Measurements from ENCODE around the gene CHEK2. TPM values are rescaled to one million over a fixed set of nuclear protein-coding genes. Genes with fewer than 3 reads are reported as not detected.

The CHEK2 gene
- total and polyA plus RNA-seq, 10 of the 15 experiments (the other 5 are each of a cell fraction or from before 2014, with no cell fraction given) = 15.7 to 59.7 (median 22.7) TPM

DNA sequence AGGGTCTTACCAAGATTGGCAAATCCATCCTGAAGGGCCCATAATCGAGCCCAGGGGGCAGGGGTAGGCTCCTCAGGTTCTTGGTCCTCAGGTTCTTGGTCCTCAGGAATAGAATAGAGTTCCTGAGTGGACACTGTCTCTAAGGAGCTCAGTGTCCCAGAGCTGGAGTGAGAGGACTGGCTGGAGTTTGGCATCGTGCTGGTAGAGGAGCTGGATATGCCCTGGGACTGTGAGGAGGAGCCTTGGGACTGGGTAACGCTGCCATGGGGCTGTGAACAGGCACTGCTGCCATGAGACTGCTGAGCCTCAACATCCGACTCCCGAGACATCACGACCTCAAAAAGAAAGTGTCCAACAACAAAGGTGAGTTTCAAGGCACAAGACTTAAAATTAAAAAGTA is 7.2 kb downstream of the CHEK2 start:
- no peak overlapping the region for H3K9ac ChIP-seq (ENCODE audit: control insufficient read depth, insufficient read depth, low read length)
- ChIA-PET SMC1A (ENCODE audit: uncharacterized antibody, unreplicated experiment) (no interaction called here), CTCF (interaction anchor here (0.6 to 0.7 kb wide), 2 partner anchors 92 to 105 kb away, joined by 3 to 5 read pairs; no protein-coding TSS in a partner anchor), RAD21 (ENCODE audit: unreplicated experiment) (no interaction called here), POLR2A (interaction anchor here (0.7 kb wide), 1 partner anchor 100 kb away, joined by 4 read pairs; no protein-coding TSS in a partner anchor)
- no peaks in the 10 kb centered on the region for H4K20me1 ChIP-seq (ENCODE audit: control insufficient read depth, insufficient read depth)
- ATAC-seq (no peak), FAIRE-seq (no peak), DNase-seq (ENCODE audit: low read depth, low spot score) (no peak)
- 94% methylated on average over 6 of the region's 6 CpGs for WGBS (ENCODE audit: insufficient coverage, insufficient replicate concordance, low lambda C conversion rate, missing lambda C conversion rate)
- no TSS peak for BruUV-seq (replicated peaks)
- H2AFZ ChIP-seq (ENCODE audit: control insufficient read depth, low read depth, low read length) = no peak overlapping the region
- H3K4me2 ChIP-seq (ENCODE audit: control insufficient read depth, insufficient read depth) = no peak overlapping the region
- H3K4me3 ChIP-seq = no peak overlapping the region
- H3K4me1 ChIP-seq (ENCODE audit: control insufficient read depth, insufficient read depth, low read length) = no peaks in the 10 kb centered on the region
- no peak overlapping the region for H3K27ac ChIP-seq (ENCODE audit: control insufficient read depth, insufficient read depth)
- H3K9me3 ChIP-seq (replicated peaks; ENCODE audit: control insufficient read depth, insufficient read depth, low read length) = no peaks in the 10 kb centered on the region
- intact Hi-C loops (cut with micrococcal nuclease; ENCODE audit: unreplicated experiment) = no loop called here
- H3K36me3 ChIP-seq (ENCODE audit: control insufficient read depth in 2 of 2, insufficient read depth in 2 of 2, low read length in 1 of 2) = peaks cover 0 to 3% of the 10 kb centered on the region in 2 experiments; a peak in 1 of 4 replicates
- no peaks in the 10 kb centered on the region; the same call in 1 of the 2 replicates for H3K79me2 ChIP-seq (ENCODE audit: control insufficient read depth, insufficient read depth, low read length)
- in situ Hi-C loops (cut with MboI) = no loop called here
- no peak for TF ChIP-seq NFYB (IDR thresholded peaks at IDR 0.05; ENCODE audit: insufficient read depth, low read depth, low read length)
- no peak for TF ChIP-seq DPF2 (IDR thresholded peaks at IDR 0.05)
- TF ChIP-seq, protein P1, sequence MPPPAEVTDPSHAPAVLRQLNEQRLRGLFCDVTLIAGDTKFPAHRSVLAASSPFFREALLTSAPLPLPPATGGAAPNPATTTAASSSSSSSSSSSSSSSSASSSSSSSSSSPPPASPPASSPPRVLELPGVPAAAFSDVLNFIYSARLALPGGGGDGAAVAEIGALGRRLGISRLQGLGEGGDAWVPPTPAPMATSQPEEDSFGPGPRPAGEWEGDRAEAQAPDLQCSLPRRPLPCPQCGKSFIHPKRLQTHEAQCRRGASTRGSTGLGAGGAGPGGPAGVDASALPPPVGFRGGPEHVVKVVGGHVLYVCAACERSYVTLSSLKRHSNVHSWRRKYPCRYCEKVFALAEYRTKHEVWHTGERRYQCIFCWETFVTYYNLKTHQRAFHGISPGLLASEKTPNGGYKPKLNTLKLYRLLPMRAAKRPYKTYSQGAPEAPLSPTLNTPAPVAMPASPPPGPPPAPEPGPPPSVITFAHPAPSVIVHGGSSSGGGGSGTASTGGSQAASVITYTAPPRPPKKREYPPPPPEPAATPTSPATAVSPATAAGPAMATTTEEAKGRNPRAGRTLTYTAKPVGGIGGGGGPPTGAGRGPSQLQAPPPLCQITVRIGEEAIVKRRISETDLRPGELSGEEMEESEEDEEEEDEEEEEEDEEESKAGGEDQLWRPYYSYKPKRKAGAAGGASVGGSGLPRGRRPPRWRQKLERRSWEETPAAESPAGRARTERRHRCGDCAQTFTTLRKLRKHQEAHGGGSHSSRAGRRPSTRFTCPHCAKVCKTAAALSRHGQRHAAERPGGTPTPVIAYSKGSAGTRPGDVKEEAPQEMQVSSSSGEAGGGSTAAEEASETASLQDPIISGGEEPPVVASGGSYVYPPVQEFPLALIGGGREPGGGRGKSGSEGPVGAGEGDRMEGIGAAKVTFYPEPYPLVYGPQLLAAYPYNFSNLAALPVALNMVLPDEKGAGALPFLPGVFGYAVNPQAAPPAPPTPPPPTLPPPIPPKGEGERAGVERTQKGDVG (CRISPR knock-in tag; IDR thresholded peaks at IDR 0.05) = no peak
- TF ChIP-seq TCF7 (IDR thresholded peaks at IDR 0.05; ENCODE audit: borderline replicate concordance) = no peak
- TF ChIP-seq YY1 (IDR thresholded peaks at IDR 0.05; ENCODE audit: low read depth, low read length) = no peak
- TF ChIP-seq, protein P2, sequence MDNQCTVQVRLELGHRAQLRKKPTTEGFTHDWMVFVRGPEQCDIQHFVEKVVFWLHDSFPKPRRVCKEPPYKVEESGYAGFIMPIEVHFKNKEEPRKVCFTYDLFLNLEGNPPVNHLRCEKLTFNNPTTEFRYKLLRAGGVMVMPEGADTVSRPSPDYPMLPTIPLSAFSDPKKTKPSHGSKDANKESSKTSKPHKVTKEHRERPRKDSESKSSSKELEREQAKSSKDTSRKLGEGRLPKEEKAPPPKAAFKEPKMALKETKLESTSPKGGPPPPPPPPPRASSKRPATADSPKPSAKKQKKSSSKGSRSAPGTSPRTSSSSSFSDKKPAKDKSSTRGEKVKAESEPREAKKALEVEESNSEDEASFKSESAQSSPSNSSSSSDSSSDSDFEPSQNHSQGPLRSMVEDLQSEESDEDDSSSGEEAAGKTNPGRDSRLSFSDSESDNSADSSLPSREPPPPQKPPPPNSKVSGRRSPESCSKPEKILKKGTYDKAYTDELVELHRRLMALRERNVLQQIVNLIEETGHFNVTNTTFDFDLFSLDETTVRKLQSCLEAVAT (IDR thresholded peaks at IDR 0.05) = no peak
- no peaks in the 10 kb centered on the region for H3K27me3 ChIP-seq (replicated peaks in 1 of 2; ENCODE audit: control insufficient read depth in 2 of 2, insufficient read depth in 2 of 2, low read length in 1 of 2)

Measured in GM12878 (cell line).